Measurements from ENCODE around the gene ACAP2.

DNA sequence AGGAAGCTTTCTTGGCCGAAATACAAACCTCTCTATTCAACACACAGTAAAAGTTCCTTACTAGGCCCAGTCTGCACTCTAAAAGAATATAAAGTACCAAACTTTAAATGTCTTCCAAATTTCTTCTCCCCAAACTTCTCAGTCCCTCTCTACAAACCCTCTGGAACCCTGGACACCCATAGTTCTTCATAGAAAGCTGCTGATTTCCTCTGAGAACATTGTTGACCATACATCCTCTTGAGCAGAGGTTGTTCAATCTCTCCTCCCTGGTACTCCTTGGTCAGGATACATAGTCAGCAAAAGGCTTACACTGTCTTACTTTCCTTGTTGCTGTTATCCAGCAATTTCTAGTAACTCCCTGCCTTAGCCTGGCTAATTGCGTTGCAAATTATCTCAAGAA lies 3.1 kb upstream of the ACAP2 start:
- no peak for TF ChIP-seq POLR2A (IDR thresholded peaks at IDR 0.05)
- TF ChIP-seq, protein P1, sequence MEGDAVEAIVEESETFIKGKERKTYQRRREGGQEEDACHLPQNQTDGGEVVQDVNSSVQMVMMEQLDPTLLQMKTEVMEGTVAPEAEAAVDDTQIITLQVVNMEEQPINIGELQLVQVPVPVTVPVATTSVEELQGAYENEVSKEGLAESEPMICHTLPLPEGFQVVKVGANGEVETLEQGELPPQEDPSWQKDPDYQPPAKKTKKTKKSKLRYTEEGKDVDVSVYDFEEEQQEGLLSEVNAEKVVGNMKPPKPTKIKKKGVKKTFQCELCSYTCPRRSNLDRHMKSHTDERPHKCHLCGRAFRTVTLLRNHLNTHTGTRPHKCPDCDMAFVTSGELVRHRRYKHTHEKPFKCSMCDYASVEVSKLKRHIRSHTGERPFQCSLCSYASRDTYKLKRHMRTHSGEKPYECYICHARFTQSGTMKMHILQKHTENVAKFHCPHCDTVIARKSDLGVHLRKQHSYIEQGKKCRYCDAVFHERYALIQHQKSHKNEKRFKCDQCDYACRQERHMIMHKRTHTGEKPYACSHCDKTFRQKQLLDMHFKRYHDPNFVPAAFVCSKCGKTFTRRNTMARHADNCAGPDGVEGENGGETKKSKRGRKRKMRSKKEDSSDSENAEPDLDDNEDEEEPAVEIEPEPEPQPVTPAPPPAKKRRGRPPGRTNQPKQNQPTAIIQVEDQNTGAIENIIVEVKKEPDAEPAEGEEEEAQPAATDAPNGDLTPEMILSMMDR (IDR thresholded peaks at IDR 0.05 in 4 of 5, conservative IDR thresholded peaks at IDR 0.05 in 1 of 5): no peak
